LNCaP clone FGC (cell line): Measurements from ENCODE around the gene COQ10A.
A peak's percentile ranks its signal among the peaks of the same experiment; 100 is the strongest.

Experiments used
- DNase-seq: peaks from one replicate; pipeline ENCODE4 v3.0.0-alpha.2; 2011; ENCODE audit warnings: low read depth
- H3K4me3 ChIP-seq: 2 replicates; pipeline ENCODE4 v1.5.1; 2011; ENCODE audit warnings: mild to moderate bottlenecking, low read depth, low read length, control low read depth
- CTCF ChIP-seq: IDR thresholded peaks from 2 replicates; pipeline ENCODE4 v1.5.1; 2012; ENCODE audit warnings: mild to moderate bottlenecking; ENCODE audit not compliant: control insufficient read depth, insufficient read depth; ENCODE audit errors: extremely low read depth

COQ10A gene

DNA sequence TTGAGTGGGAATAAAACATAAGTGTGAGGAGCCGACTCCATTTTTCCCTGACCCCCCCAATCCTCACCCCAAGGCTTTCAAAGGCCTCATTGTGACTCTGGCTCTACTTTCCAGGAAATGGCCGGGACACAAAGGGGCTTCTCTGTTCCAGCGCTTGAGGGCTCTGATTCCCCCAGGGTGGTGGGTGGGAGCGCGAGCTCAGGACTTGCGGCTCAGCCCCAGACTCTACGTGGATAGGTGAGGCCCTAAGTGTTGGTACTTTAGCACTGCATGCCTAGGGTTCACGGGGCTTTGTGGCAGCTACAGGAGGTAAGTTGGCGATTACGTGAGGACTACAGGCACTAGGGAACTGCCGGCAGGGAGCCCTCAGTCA, 48.5 kb downstream of the COQ10A start:
- no peak for DNase-seq
- H3K4me3 ChIP-seq = peak overlapping the region; percentile 95
- no peak for TF ChIP-seq CTCF

GRCh38 chr12:56315622-56316473, 49.1 kb downstream of the COQ10A start, which contains the start of gene CNPY2:
CNPY2 (minus strand) TSS chr12:56315988; CDS start chr12:56315217, 771 bp downstream.
- TF ChIP-seq CTCF = 0 out of 2 replicates have a peak, but pooled peaks have one; percentile 23
- peak within 1 kb of the TSS; percentile 95 for H3K4me3 ChIP-seq
- peak; percentile 98 for DNase-seq

- H3K4me3 ChIP-seq = no peak overlapping the region
- TF ChIP-seq CTCF = 0 out of 2 replicates have a peak, but pooled peaks have one; percentile 3
- DNase-seq = no peak
Observed at GRCh38 chr12:56317675-56318074, 50.9 kb downstream of the COQ10A start.
